HCT116 (cell line): ENCODE results near the gene CDH1. TPM values are rescaled to one million over a fixed set of nuclear protein-coding genes. Genes with fewer than 3 reads are reported as not detected.

Experiments
- ATAC-seq: fragments of 200-7000 bp; cut with Tn5 transposase; 2 replicates; pipeline ENCODE4 v1.9.1; 2020; ENCODE audit warnings: mild to moderate bottlenecking, moderate library complexity
- BruUV-seq: library from RNA; stranded (reverse); fragments of 400-500 nt; replicated peaks from 2 replicates; lab custom pipeline; 2021; lab: Mats Ljungman, UMichigan
- CTCF ChIA-PET: fragments of 300-600 bp; sonication (Branson Sonifier 250); formaldehyde crosslinking; loops from one replicate; lab custom pipeline; 2021; ENCODE audit warnings: antibody characterized with exemption; lab: Charles Lee
- POLR2A ChIA-PET: fragments of 300-600, 350-600 bp; sonication (Branson Sonifier 250); formaldehyde crosslinking; loops from one replicate; lab custom pipeline; 2021; ENCODE audit warnings: antibody characterized with exemption; lab: Charles Lee
- RAD21 ChIA-PET, 2 experiments: fragments of 300-600 bp; sonication (Branson Sonifier 250); formaldehyde crosslinking; loops; one replicate each; lab custom pipeline; 2023; ENCODE audit warnings: low total read pairs in 2 of 2; ENCODE audit not compliant: uncharacterized antibody in 2 of 2, unreplicated experiment in 2 of 2, low non-redundant PET in 1 of 2; lab: Charles Lee
- DNase-seq: peaks from one replicate; pipeline ENCODE4 v3.0.0-alpha.2; 2010; ENCODE audit warnings: low read depth, low spot score
- H2AFZ ChIP-seq: fragments of 200-600 bp; shearing (Covaris generic), sonication (generic); 2 replicates; pipeline ENCODE4 v1.6.1; 2017; ENCODE audit warnings: low read depth, mixed run types, mixed read lengths, antibody characterized with exemption, low read length; ENCODE audit not compliant: poor library complexity, severe bottlenecking
- H3K27ac ChIP-seq: 2 replicates; pipeline ENCODE4 v1.5.1; 2012; ENCODE audit warnings: low read depth, low read length
- H3K27me3 ChIP-seq: fragments of 200-600 bp; sonication (generic); 2 replicates; pipeline ENCODE4 v1.6.1; 2016; ENCODE audit warnings: mixed run types, low read length, mixed read lengths; ENCODE audit not compliant: insufficient read depth
- H3K36me3 ChIP-seq, 2 experiments: fragments of 200-500 bp in 1 of 2; fragments of 200-600 bp in 1 of 2; sonication (Bioruptor generic) in 1 of 2; sonication (generic) in 1 of 2; 2 replicates each; pipeline versions ENCODE4 v1.5.1 to v1.6.1; 2014 to 2016; ENCODE audit warnings: low read length in 2 of 2, inconsistent platforms in 1 of 2, mixed read lengths in 1 of 2, mixed run types in 1 of 2; ENCODE audit not compliant: insufficient read depth in 2 of 2, control insufficient read depth in 1 of 2
- H3K4me1 ChIP-seq, 2 experiments: fragments of 200-600 bp in 1 of 2; sonication (generic) in 1 of 2; 2 replicates each; pipeline versions ENCODE4 v1.5.1 to v1.6.1; 2012 to 2017; ENCODE audit warnings: low read length in 2 of 2, inconsistent platforms in 1 of 2, mild to moderate bottlenecking in 1 of 2, mixed read lengths in 1 of 2, mixed run types in 1 of 2, moderate library complexity in 1 of 2; ENCODE audit not compliant: insufficient read depth in 2 of 2, control insufficient read depth in 1 of 2
- H3K4me2 ChIP-seq: fragments of 200-600 bp; sonication (generic); 2 replicates; pipeline ENCODE4 v1.6.1; 2017; ENCODE audit warnings: mixed run types, low read length, mixed read lengths
- H3K4me3 ChIP-seq, 2 experiments: fragments of 200-600 bp in 1 of 2; sonication (generic) in 1 of 2; replicated peaks in 1 of 2; 2 replicates each; pipeline ENCODE4 v1.5.1; 2011 to 2016; ENCODE audit warnings: low read length in 2 of 2, control low read depth in 1 of 2, low read depth in 1 of 2, mild to moderate bottlenecking in 1 of 2, mixed read lengths in 1 of 2, mixed run types in 1 of 2
- H3K79me2 ChIP-seq: fragments of 200-600 bp; sonication (generic); 2 replicates; pipeline ENCODE4 v1.6.1; 2017; ENCODE audit warnings: mild to moderate bottlenecking, mixed run types, low read length, moderate library complexity, mixed read lengths; ENCODE audit not compliant: insufficient read depth
- H3K9ac ChIP-seq: fragments of 200-600 bp; sonication (generic); 2 replicates; pipeline ENCODE4 v1.6.1; 2016; ENCODE audit warnings: low read length, mixed read lengths
- H3K9me2 ChIP-seq: fragments of 200-600 bp; sonication (generic), shearing (Covaris generic); 2 replicates; pipeline ENCODE4 v1.6.1; 2017; ENCODE audit warnings: mixed run types, mild to moderate bottlenecking, moderate library complexity; ENCODE audit not compliant: insufficient read depth
- H3K9me3 ChIP-seq, 2 experiments: fragments of 200-500 bp in 1 of 2; fragments of 200-600 bp in 1 of 2; sonication (Bioruptor generic) in 1 of 2; sonication (generic) in 1 of 2; 2 replicates each; pipeline ENCODE4 v1.6.1; 2014 to 2017; ENCODE audit warnings: low read length in 2 of 2, mixed read lengths in 2 of 2, inconsistent platforms in 1 of 2, low read depth in 1 of 2, mild to moderate bottlenecking in 1 of 2, mixed run types in 1 of 2, moderate library complexity in 1 of 2; ENCODE audit not compliant: control insufficient read depth in 1 of 2, insufficient read depth in 1 of 2
- H4K20me1 ChIP-seq: fragments of 200-600 bp; sonication (generic), shearing (Covaris generic); 2 replicates; pipeline ENCODE4 v1.6.1; 2017; ENCODE audit warnings: mixed run types, mild to moderate bottlenecking, moderate library complexity; ENCODE audit not compliant: insufficient read depth
- CBX3 ChIP-seq: IDR thresholded peaks from 2 replicates; pipeline ENCODE4 v1.6.1; 2012; ENCODE audit warnings: low read depth
- EGR1 ChIP-seq: IDR thresholded peaks from 2 replicates; pipeline ENCODE4 v1.6.1; 2012; ENCODE audit warnings: low read depth
- ELF1 ChIP-seq: IDR thresholded peaks from 2 replicates; pipeline ENCODE4 v1.6.1; 2012; ENCODE audit warnings: low read depth, borderline replicate concordance
- EZH2 ChIP-seq: fragments of 200-600 bp; sonication (generic); IDR thresholded peaks from 2 replicates; pipeline ENCODE4 v1.6.1; 2017; ENCODE audit warnings: antibody characterized with exemption, mixed run types
- EZH2phosphoT487 ChIP-seq: fragments of 200-600 bp; IDR thresholded peaks from 2 replicates; pipeline ENCODE4 v1.6.1; 2018; ENCODE audit warnings: antibody characterized with exemption, borderline replicate concordance
- FOSL1 ChIP-seq: IDR thresholded peaks from 2 replicates; pipeline ENCODE4 v1.6.1; 2012; ENCODE audit warnings: low read depth
- JUND ChIP-seq: IDR thresholded peaks from 2 replicates; pipeline ENCODE4 v1.6.1; 2012
- POLR2A ChIP-seq: IDR thresholded peaks from 2 replicates; pipeline ENCODE4 v1.7.0; 2011; ENCODE audit warnings: borderline replicate concordance; ENCODE audit not compliant: insufficient read depth, insufficient read length; ENCODE audit errors: extremely low read depth
- POLR2AphosphoS5 ChIP-seq: IDR thresholded peaks from 2 replicates; pipeline ENCODE4 v1.6.1; 2011; ENCODE audit warnings: mild to moderate bottlenecking, low read depth, low read length, moderate library complexity
- REST ChIP-seq: IDR thresholded peaks from 2 replicates; pipeline ENCODE4 v1.6.1; 2012; ENCODE audit warnings: low read depth
- SP1 ChIP-seq: IDR thresholded peaks from 2 replicates; pipeline ENCODE4 v1.6.1; 2012; ENCODE audit warnings: low read depth
- ZBTB33 ChIP-seq: IDR thresholded peaks from 2 replicates; pipeline ENCODE4 v1.6.1; 2011; ENCODE audit warnings: mild to moderate bottlenecking, low read length, moderate library complexity; ENCODE audit not compliant: insufficient replicate concordance; ENCODE audit errors: extremely low read depth
- ZFX ChIP-seq: fragments of 450-650 bp; IDR thresholded peaks from 2 replicates; pipeline ENCODE4 v1.6.1; 2017
- intact Hi-C: fragments of 100-400 bp; cut with micrococcal nuclease; formaldehyde crosslinking; loops from 2 replicates; pipeline ENCODE4 v1.10.0; 2022
- total RNA-seq: library from RNA; stranded (reverse); gene quantifications from one replicate; pipeline ENCODE4 v1.2.1, GENCODE V29; 2021; ENCODE audit not compliant: unreplicated experiment

CDH1 gene
- total RNA-seq, 1 experiment from 2014 or later: 73.2 TPM

GRCh38 chr16:68707340-68708152 lies 29.5 kb upstream of the CDH1 start (continued):
- TF ChIP-seq REST: no peak
- TF ChIP-seq EGR1: no peak
- no peak for TF ChIP-seq EZH2phosphoT487
- no peak for TF ChIP-seq EZH2

GRCh38 chr16:68710211-68710610 lies 26.9 kb upstream of the CDH1 start:
- Histone ChIP-seq H3K36me3 (no peaks in the 10 kb centered on the region), H3K79me2 (no peaks in the 10 kb centered on the region), H3K4me2 (no peak overlapping the region), H3K27me3 (no peaks in the 10 kb centered on the region), H3K4me1 (peaks cover 23 to 39% of the 10 kb centered on the region in 2 experiments), H3K9me2 (no peaks in the 10 kb centered on the region), H3K4me3 (no peak overlapping the region), H3K9ac (no peak overlapping the region), H3K9me3 (no peaks in the 10 kb centered on the region), H3K27ac (no peak overlapping the region), H4K20me1 (no peaks in the 10 kb centered on the region), H2AFZ (no peak overlapping the region)
- intact Hi-C loops: no loop called here
- POLR2A ChIA-PET: no interaction called here
- CTCF ChIA-PET: no interaction called here
- ATAC-seq: no peak
- DNase-seq: no peak
- BruUV-seq: no TSS peak
- RAD21 ChIA-PET: no interaction called here
- TF ChIP-seq JUND (no peak), ZFX (no peak), ZBTB33 (no peak), FOSL1 (no peak), EZH2phosphoT487 (no peak), EZH2 (no peak), POLR2A (no peak), ELF1 (no peak), REST (no peak), CBX3 (no peak), SP1 (no peak), EGR1 (no peak), POLR2AphosphoS5 (no peak)
